COLO829 (cell line): ENCODE results near the gene DOLPP1.

Experiments used
- DNase-seq: peaks from one replicate; pipeline ENCODE4 v3.0.0; 2012; ENCODE audit warnings: low spot score

The DOLPP1 gene, protein sequence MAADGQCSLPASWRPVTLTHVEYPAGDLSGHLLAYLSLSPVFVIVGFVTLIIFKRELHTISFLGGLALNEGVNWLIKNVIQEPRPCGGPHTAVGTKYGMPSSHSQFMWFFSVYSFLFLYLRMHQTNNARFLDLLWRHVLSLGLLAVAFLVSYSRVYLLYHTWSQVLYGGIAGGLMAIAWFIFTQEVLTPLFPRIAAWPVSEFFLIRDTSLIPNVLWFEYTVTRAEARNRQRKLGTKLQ

DNA sequence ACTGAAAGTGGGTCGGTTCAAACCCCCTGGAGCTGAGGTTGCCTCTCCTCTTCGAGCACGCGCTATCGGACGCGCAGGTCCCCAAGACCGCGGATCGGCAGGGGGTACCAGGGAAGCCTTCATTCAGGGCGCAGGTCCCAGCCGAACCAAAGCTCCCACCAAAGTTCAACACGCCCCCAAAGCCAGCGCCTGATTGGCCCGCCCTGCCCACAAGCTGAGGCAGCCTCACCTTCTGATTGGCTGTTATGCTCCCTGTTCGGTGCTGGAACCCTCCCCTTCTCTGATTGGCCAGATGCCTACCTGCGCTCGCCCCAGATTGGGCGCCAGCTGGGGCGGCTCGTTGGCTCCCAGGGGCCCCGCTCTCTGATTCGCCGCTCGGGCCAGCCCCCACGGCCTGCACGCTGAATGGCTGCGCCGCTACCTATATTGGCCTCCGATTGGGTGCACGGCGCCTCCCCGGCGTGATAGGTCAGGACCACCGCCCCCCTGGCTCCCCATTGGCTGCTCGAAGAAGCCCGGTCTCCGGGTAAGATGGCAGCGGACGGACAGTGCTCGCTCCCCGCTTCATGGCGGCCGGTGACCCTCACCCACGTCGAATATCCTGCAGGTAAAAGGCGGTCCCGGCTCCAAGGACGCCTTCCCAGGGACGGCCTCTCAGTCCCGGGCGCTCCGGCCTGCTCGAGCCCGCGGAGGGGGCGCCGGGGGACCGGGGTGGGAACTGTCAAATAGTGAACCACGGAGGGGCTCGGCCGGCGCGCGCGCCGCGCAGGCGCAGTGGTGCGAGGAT lies at the start of gene DOLPP1:
DOLPP1 (plus strand) TSS at position 511 of the 787 bp plus-strand sequence; CDS start at position 532, 21 bp downstream.
- peak; percentile 99 for DNase-seq

GRCh38 chr9:129031514-129031913 lies 49.4 kb upstream of the DOLPP1 start:
- DNase-seq = no peak

- no peak for DNase-seq
Observed at GRCh38 chr9:129032541-129033159, 48.3 kb upstream of the DOLPP1 start.

DNA sequence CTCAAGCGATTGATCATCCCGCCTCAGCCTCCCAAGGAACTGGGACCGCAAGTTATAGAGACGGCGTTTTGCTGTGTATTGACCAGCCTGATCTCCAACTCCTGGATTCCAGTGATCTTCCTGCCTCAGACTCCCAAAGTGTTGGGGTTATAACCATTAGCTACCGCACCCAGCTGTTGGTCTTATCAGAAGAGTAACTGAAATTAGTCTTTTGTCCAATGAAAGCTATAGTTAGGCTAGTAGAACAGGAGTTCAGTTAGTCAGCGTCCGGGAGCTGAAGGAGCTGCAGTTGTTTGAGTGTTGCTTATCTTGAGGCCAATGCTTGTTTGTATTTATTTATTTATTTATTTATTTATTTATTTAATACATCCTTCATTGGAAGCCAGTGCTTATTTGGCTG lies 47.7 kb upstream of the DOLPP1 start:
- no peak for DNase-seq

DNA sequence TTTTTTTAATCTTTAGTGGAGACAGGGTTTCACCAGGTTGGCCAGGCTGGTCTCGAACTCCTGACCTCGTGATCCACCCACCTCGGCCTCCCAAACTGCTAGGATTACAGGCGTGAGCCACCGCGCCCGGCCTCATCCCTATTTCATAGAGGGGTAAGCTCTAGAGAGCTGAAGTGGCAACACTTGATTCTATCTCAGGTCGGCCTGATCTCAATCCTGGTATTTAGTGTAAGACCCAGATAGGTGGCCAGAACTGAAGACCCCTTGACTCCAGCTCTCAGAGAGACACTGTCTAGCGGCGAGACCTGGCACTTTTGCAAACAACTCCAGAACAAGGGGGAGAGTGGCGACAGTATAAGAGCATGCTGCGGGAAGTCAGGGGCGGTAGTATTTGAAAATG lies 45.1 kb upstream of the DOLPP1 start:
- DNase-seq = peak; percentile 22

- peak; percentile 100 for DNase-seq
Observed at GRCh38 chr9:129036241-129036922, 44.5 kb upstream of the DOLPP1 start, which contains the start of gene MIGA2. MIGA2 (plus strand) TSS chr9:129036626; CDS start chr9:129040595, 3,969 bp downstream.

- DNase-seq = no peak
Observed at GRCh38 chr9:129036923-129037766, 43.8 kb upstream of the DOLPP1 start.

DNA sequence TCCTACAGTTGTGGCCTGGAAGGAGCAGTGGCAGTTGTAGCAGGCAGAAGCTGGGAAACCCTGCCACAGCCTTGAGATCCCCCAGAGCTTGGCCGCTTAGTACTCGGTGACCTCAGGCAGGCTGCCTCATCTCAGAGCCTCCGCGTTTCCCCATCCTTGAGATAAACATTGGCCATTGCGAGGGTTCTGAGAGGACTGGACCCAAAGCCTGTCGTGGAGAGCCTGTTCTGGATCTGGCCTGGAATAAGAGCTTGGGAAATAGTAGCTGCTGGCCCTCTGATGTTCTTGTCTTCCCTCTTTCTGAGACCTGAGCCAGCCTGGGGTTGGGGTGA lies 43.2 kb upstream of the DOLPP1 start:
- no peak for DNase-seq

GRCh38 chr9:129038109-129038852 lies 42.6 kb upstream of the DOLPP1 start:
- no peak for DNase-seq

DNA sequence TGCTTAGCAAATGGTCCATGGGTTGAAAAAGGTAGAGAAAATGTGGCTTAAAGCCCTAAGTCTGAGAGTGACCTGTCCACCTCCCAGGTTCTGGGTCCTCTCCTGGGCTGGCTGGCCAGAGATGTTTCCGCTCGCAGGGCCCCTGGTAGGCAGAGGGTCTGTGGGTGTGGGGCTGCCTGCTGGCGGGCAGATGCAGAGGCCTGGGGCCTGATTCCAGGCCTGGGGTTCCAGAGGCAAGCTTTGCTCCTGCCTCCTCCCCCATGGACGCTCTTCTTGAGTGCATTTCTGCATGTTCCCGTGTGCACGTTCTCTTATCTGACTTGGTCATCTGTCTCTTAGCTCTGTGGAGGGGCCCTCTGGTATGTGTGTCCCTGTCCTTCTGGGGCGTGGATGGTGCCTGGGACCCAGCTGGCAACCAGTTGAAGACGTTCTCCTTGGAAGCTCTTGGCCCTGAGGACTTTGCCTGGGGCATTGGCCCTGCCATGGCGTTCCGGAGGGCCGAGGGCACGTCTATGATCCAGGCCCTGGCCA lies 40.7 kb upstream of the DOLPP1 start:
- no peak for DNase-seq

GRCh38 chr9:129042016-129042415 lies 38.9 kb upstream of the DOLPP1 start:
- DNase-seq = no peak

- DNase-seq = no peak
Observed at GRCh38 chr9:129052592-129052991, 28.3 kb upstream of the DOLPP1 start.

- no peak for DNase-seq
Observed at GRCh38 chr9:129053020-129053419, 27.9 kb upstream of the DOLPP1 start.

- DNase-seq = no peak
Observed at GRCh38 chr9:129054163-129054851, 26.6 kb upstream of the DOLPP1 start.

GRCh38 chr9:129058965-129059795 lies 21.7 kb upstream of the DOLPP1 start:
- DNase-seq = peak; percentile 52

DNA sequence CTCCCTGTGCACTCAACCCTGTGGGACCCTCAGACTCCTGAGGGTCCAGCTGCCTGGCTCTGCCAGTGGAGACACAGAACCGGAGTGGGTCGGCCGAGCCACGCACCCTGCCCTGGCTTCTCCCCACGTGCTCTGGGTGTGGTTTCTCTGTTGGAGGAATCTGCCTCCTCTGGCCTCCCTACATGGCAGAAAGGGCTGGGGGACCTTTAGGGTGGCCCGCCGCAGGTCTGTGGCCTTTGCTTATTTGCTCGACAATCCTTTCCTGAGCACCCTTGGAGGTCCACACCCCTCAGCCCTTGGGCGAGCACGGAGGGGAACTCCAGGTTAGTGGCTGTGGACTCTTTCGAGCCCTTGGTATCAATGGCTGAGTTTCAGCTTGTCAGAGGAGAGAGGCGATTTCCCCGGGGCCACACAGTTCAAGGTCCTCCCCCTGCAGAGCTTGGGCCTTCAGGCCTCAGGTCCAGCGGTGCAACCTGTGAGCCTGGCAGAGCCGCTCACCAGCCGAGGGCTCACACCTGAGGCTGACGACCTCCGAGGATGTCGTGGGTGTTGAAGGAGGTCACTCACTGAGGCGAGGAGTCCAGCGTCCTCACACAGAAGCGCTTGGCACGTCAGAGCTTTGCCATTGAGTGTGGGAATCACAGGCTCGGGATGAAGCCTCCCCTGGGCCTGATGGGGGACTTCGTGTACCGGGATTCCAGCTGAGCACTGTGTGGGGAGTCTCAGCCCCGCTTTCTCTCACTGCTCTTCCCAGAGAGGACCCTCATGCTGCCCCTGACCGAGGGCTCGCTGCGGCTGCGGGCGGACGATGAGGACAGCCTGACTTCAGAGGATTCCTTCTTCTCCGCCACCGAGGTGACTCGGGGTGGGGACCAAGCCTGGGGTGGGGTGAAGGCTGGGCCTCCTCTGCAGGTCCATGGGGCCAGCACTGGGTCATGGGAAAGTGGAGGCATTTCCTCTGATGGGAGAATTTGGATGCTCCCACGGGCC lies 20.8 kb upstream of the DOLPP1 start:
- DNase-seq = no peak

GRCh38 chr9:129060991-129061390 lies 19.9 kb upstream of the DOLPP1 start:
- DNase-seq = no peak

- no peak for DNase-seq
Observed at GRCh38 chr9:129063061-129063460, 17.9 kb upstream of the DOLPP1 start.
